Activated CD8-positive, alpha-beta memory T cell treated with anti-CD3 and anti-CD28 coated beads, Interleukin-2, amount 10 ng/mL, durations not matched to agents 7 days and 5 days (primary cell): Measurements from ENCODE around the gene LGALS9B. TPM values are rescaled to one million over a fixed set of nuclear protein-coding genes. Genes with fewer than 3 reads are reported as not detected.
"Not testable (repeated sequence)": the region's sequence is repeated elsewhere in the genome, so short reads cannot be mapped to it uniquely, and the experiment has no call there.

ENCODE experiments used
- ATAC-seq: fragments of 150-1000 bp; cut with Tn5 transposase; one replicate; pipeline ENCODE4 v1.10.0; 2021; ENCODE audit warnings: moderate library complexity
- CTCF ChIA-PET: fragments of 350-600 bp; sonication (Branson Sonifier 250); formaldehyde crosslinking; loops from one replicate; lab custom pipeline; 2021; ENCODE audit warnings: antibody characterized with exemption; lab: Charles Lee
- DNase-seq: peaks from one replicate; pipeline ENCODE4 v3.0.0-alpha.2; 2020
- H3K27ac Mint-ChIP-seq: one replicate; pipeline ENCODE4 v1.8.0; 2021; ENCODE audit warnings: mild to moderate bottlenecking, mixed read lengths
- H3K27me3 Mint-ChIP-seq: one replicate; pipeline ENCODE4 v1.8.0; 2021; ENCODE audit warnings: mixed read lengths
- H3K36me3 Mint-ChIP-seq: one replicate; pipeline ENCODE4 v1.8.0; 2021; ENCODE audit warnings: mild to moderate bottlenecking, mixed read lengths
- H3K4me1 Mint-ChIP-seq: one replicate; pipeline ENCODE4 v1.8.0; 2021; ENCODE audit warnings: mixed read lengths
- H3K4me3 Mint-ChIP-seq: one replicate; pipeline ENCODE4 v1.8.0; 2021; ENCODE audit warnings: mild to moderate bottlenecking, moderate library complexity, mixed read lengths
- H3K9me3 Mint-ChIP-seq: one replicate; pipeline ENCODE4 v1.8.0; 2022; ENCODE audit warnings: low read depth, mixed read lengths
- total RNA-seq, 2 experiments: library from RNA; stranded (reverse); gene quantifications; one replicate each; pipeline ENCODE4 v1.2.3, GENCODE V29; 2021

The LGALS9B gene
- total RNA-seq, 2 experiments from 2014 or later, result 0.73 TPM; not detected in 1

GRCh38 chr17:20418838-20419237, 48.5 kb downstream of the LGALS9B start:
- DNase-seq, H3K4me1 Mint-ChIP-seq, H3K4me3 Mint-ChIP-seq, H3K9me3 Mint-ChIP-seq, H3K36me3 Mint-ChIP-seq, H3K27ac Mint-ChIP-seq, H3K27me3 Mint-ChIP-seq, CTCF ChIA-PET, ATAC-seq: not testable (repeated sequence)

GRCh38 chr17:20417492-20418080, 49.8 kb downstream of the LGALS9B start:
- H3K9me3 Mint-ChIP-seq, CTCF ChIA-PET, H3K27me3 Mint-ChIP-seq, H3K4me3 Mint-ChIP-seq, H3K27ac Mint-ChIP-seq, ATAC-seq, DNase-seq, H3K4me1 Mint-ChIP-seq, H3K36me3 Mint-ChIP-seq: not testable (repeated sequence)

- H3K27ac Mint-ChIP-seq, CTCF ChIA-PET, H3K4me1 Mint-ChIP-seq, DNase-seq, H3K36me3 Mint-ChIP-seq, H3K9me3 Mint-ChIP-seq, H3K27me3 Mint-ChIP-seq, H3K4me3 Mint-ChIP-seq, ATAC-seq: not testable (repeated sequence)
Observed at GRCh38 chr17:20416381-20416911, 50.9 kb downstream of the LGALS9B start.

- ATAC-seq, H3K27ac Mint-ChIP-seq, H3K27me3 Mint-ChIP-seq, H3K4me1 Mint-ChIP-seq, DNase-seq, H3K4me3 Mint-ChIP-seq, H3K9me3 Mint-ChIP-seq, CTCF ChIA-PET, H3K36me3 Mint-ChIP-seq: not testable (repeated sequence)
Observed at GRCh38 chr17:20415479-20415878, 51.9 kb downstream of the LGALS9B start.

GRCh38 chr17:20401306-20402022, 65.9 kb downstream of the LGALS9B start:
- CTCF ChIA-PET, H3K36me3 Mint-ChIP-seq, H3K9me3 Mint-ChIP-seq, DNase-seq, H3K27me3 Mint-ChIP-seq, H3K27ac Mint-ChIP-seq, H3K4me1 Mint-ChIP-seq, H3K4me3 Mint-ChIP-seq, ATAC-seq: not testable (repeated sequence)

GRCh38 chr17:20400559-20401305, 66.6 kb downstream of the LGALS9B start:
- H3K4me1 Mint-ChIP-seq, CTCF ChIA-PET, DNase-seq, H3K9me3 Mint-ChIP-seq, H3K27ac Mint-ChIP-seq, H3K27me3 Mint-ChIP-seq, ATAC-seq, H3K36me3 Mint-ChIP-seq, H3K4me3 Mint-ChIP-seq: not testable (repeated sequence)

Other genes starting within 250 kb of the LGALS9B start
- gene CDRT15L2, start 112.2 kb upstream of the LGALS9B start, total RNA-seq, result not detected